AG04449 (cell line): Measurements from ENCODE around the gene AP2A2.

ENCODE experiments used
- CTCF ChIA-PET: fragments of 350-600 bp; formaldehyde crosslinking; extraction: SDS; loops from one replicate; lab custom pipeline; 2021; ENCODE audit warnings: antibody characterized with exemption; lab: Yijun Ruan, JAX
- POLR2A ChIA-PET: fragments of 400-600, 350-600 bp; formaldehyde crosslinking; extraction: SDS; loops from one replicate; lab custom pipeline; 2020; ENCODE audit warnings: antibody characterized with exemption, inconsistent platforms; lab: Yijun Ruan, JAX
- DNase-seq: peaks from one replicate; pipeline ENCODE4 v3.0.0-alpha.2; 2010; ENCODE audit warnings: low read depth, low spot score
- H3K4me3 ChIP-seq: 2 replicates; pipeline ENCODE4 v1.5.1; 2011; ENCODE audit warnings: low read depth, mild to moderate bottlenecking, control low read depth, low read length
- TF ChIP-seq, protein P1 (sequence below): IDR thresholded peaks from one replicate; pipeline ENCODE4 v1.5.1; 2011; ENCODE audit warnings: mild to moderate bottlenecking, moderate library complexity, low read length, control low read depth, inconsistent platforms; ENCODE audit not compliant: insufficient read depth; ENCODE audit errors: missing control alignments

Gene AP2A2

GRCh38 chr11:925158-925495, 543 bp upstream of the AP2A2 start:
- CTCF ChIA-PET, result interaction anchor here (0.6 to 4.5 kb wide), 26 partner anchors 9 to 126 kb away, joined by 3 to 38 read pairs (median 5); partner anchors contain the start of gene CHID1
- POLR2A ChIA-PET, result interaction anchor here (1.3 kb wide), 1 partner anchor 81 kb away, joined by 4 read pairs; no protein-coding TSS in a partner anchor
- DNase-seq, result no peak
- peak overlapping the region; percentile 49 for H3K4me3 ChIP-seq
- TF ChIP-seq, protein P1, sequence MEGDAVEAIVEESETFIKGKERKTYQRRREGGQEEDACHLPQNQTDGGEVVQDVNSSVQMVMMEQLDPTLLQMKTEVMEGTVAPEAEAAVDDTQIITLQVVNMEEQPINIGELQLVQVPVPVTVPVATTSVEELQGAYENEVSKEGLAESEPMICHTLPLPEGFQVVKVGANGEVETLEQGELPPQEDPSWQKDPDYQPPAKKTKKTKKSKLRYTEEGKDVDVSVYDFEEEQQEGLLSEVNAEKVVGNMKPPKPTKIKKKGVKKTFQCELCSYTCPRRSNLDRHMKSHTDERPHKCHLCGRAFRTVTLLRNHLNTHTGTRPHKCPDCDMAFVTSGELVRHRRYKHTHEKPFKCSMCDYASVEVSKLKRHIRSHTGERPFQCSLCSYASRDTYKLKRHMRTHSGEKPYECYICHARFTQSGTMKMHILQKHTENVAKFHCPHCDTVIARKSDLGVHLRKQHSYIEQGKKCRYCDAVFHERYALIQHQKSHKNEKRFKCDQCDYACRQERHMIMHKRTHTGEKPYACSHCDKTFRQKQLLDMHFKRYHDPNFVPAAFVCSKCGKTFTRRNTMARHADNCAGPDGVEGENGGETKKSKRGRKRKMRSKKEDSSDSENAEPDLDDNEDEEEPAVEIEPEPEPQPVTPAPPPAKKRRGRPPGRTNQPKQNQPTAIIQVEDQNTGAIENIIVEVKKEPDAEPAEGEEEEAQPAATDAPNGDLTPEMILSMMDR, result no peak

GRCh38 chr11:926341-926916, 759 bp downstream of the AP2A2 start:
- POLR2A ChIA-PET, result no interaction called here
- TF ChIP-seq, protein P1, result no peak
- H3K4me3 ChIP-seq, result peak overlapping the region; percentile 79
- CTCF ChIA-PET, result interaction anchor here (1.2 to 4.5 kb wide), 4 partner anchors 11 to 87 kb away, joined by 3 to 38 read pairs (median 24); partner anchors contain the start of gene CHID1
- peak; percentile 21 for DNase-seq

DNA sequence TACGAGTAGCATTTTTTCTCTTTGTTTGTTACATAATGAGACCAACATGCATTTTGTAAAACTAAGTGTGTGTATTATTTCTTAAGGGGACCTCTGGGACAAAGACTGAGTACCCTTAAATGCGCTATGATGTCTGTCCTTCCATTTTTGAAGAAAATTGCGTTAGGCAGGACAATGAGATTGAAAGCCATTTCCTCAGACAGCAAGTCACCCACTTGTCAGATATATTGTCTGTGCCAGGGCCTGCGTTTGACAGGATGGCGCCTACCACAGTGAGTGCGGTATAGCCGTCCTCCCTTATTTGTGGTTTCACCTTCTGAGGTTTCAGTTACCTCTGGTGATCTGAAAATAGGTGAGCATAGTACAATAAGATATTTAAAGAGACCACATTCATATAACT, 2.2 kb downstream of the AP2A2 start:
- CTCF ChIA-PET, result interaction anchor here (1.4 to 2.0 kb wide), 2 partner anchors 11 to 13 kb away, joined by 3 to 8 read pairs; no protein-coding TSS in a partner anchor
- H3K4me3 ChIP-seq, result no peak overlapping the region
- TF ChIP-seq, protein P1, result no peak
- POLR2A ChIA-PET, result no interaction called here
- no peak for DNase-seq

GRCh38 chr11:928786-929185, 3.1 kb downstream of the AP2A2 start:
- TF ChIP-seq, protein P1, result no peak
- CTCF ChIA-PET, result interaction anchor here (0.9 to 2.0 kb wide), 4 partner anchors 10 to 15 kb away, joined by 3 to 8 read pairs (median 3); no protein-coding TSS in a partner anchor
- POLR2A ChIA-PET, result no interaction called here
- no peak overlapping the region for H3K4me3 ChIP-seq
- no peak for DNase-seq

- H3K4me3 ChIP-seq, result no peak overlapping the region
- CTCF ChIA-PET, result interaction anchor here (0.9 to 2.0 kb wide), 3 partner anchors 9 to 15 kb away, joined by 3 to 8 read pairs (median 3); no protein-coding TSS in a partner anchor
- POLR2A ChIA-PET, result interaction anchor here (0.6 kb wide), 1 partner anchor 58 kb away, joined by 4 read pairs; no protein-coding TSS in a partner anchor
- DNase-seq, result no peak
- TF ChIP-seq, protein P1, result no peak
Observed at GRCh38 chr11:929405-929804, 3.7 kb downstream of the AP2A2 start.

DNA sequence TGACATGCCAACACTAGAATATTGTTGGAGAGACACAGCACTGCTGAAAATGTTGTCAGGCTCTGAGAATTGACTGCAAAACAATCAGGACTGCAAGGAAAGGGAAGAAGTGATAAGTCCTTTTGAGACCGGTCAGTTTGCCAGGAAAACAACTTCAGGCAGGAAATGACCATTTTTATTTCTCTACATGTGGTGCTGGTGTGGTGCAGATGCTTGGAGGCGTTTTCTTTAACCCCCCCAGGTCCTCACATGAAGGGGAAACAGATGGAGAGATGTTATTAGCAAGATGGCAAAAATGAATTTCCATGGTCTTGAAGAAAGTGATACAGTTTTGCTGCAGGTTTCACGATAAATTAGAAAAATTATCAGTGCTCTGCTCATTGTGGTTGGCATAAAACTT, 5.7 kb downstream of the AP2A2 start:
- CTCF ChIA-PET, result interaction anchor here (1.3 to 1.7 kb wide), 2 partner anchors 45 to 120 kb away, joined by 3 to 5 read pairs; no protein-coding TSS in a partner anchor
- no peak for DNase-seq
- TF ChIP-seq, protein P1, result no peak
- H3K4me3 ChIP-seq, result no peak overlapping the region
- POLR2A ChIA-PET, result interaction anchor here (0.6 kb wide), 1 partner anchor 76 kb away, joined by 3 read pairs; no protein-coding TSS in a partner anchor
